GM23338 (cell line): Measurements from ENCODE around the gene RPL10. TPM values are rescaled to one million over a fixed set of nuclear protein-coding genes. Genes with fewer than 3 reads are reported as not detected.

Experiments used
- ATAC-seq: fragments of 200-7000 bp; cut with Tn5 transposase; 3 replicates; pipeline ENCODE4 v1.9.1; 2020
- DNase-seq: peaks from one replicate; pipeline ENCODE4 v3.0.0-alpha.2; 2015; ENCODE audit warnings: low spot score
- H2AFZ ChIP-seq: fragments of 200-600 bp; sonication (generic); 2 replicates; pipeline ENCODE4 v1.8.0; 2016; ENCODE audit warnings: antibody characterized with exemption, mild to moderate bottlenecking, moderate library complexity
- H3F3A ChIP-seq: fragments of 200-600 bp; sonication (generic); replicated peaks from 2 replicates; pipeline ENCODE4 v1.8.0; 2017; ENCODE audit warnings: antibody characterized with exemption, mixed run types, low read depth
- H3K27ac ChIP-seq: fragments of 200-600 bp; sonication (generic); 2 replicates; pipeline ENCODE4 v1.6.1; 2016; ENCODE audit warnings: low read depth
- H3K27me3 ChIP-seq: fragments of 200-600 bp; sonication (generic); 2 replicates; pipeline ENCODE4 v1.8.0; 2016; ENCODE audit warnings: mild to moderate bottlenecking, mixed run types, moderate library complexity; ENCODE audit not compliant: insufficient read depth
- H3K36me3 ChIP-seq: fragments of 200-600 bp; sonication (generic); 2 replicates; pipeline ENCODE4 v1.8.0; 2016; ENCODE audit warnings: mild to moderate bottlenecking; ENCODE audit not compliant: insufficient read depth
- H3K4me1 ChIP-seq: fragments of 200-600 bp; sonication (generic); 2 replicates; pipeline ENCODE4 v1.8.0; 2016; ENCODE audit warnings: mild to moderate bottlenecking, moderate library complexity; ENCODE audit not compliant: insufficient read depth
- H3K4me2 ChIP-seq: fragments of 200-600 bp; sonication (generic); 2 replicates; pipeline ENCODE4 v1.7.1; 2017; ENCODE audit warnings: mixed run types
- H3K4me3 ChIP-seq: fragments of 200-600 bp; sonication (generic); 2 replicates; pipeline ENCODE4 v1.6.1; 2016; ENCODE audit warnings: mixed run types
- H3K79me2 ChIP-seq: fragments of 200-600 bp; sonication (generic); replicated peaks from 2 replicates; pipeline ENCODE4 v1.8.0; 2017; ENCODE audit warnings: mild to moderate bottlenecking; ENCODE audit not compliant: insufficient read depth
- H3K9me2 ChIP-seq: fragments of 200-600 bp; sonication (generic); 2 replicates; pipeline ENCODE4 v1.8.0; 2017; ENCODE audit not compliant: insufficient read depth
- H4K20me1 ChIP-seq: fragments of 200-600 bp; sonication (generic); replicated peaks from 2 replicates; pipeline ENCODE4 v1.8.0; 2017; ENCODE audit warnings: mild to moderate bottlenecking; ENCODE audit not compliant: insufficient read depth
- H3K27ac Mint-ChIP-seq: 2 replicates; pipeline ENCODE4 v1.8.0; 2020; ENCODE audit warnings: inconsistent platforms, mild to moderate bottlenecking, moderate library complexity, mixed read lengths
- H3K27me3 Mint-ChIP-seq: 3 replicates; pipeline ENCODE4 v1.8.0; 2022; ENCODE audit warnings: low read depth, mild to moderate bottlenecking, moderate library complexity, mixed read lengths, inconsistent platforms; ENCODE audit not compliant: insufficient read depth, poor library complexity
- H3K36me3 Mint-ChIP-seq: 3 replicates; pipeline ENCODE4 v1.8.0; 2021; ENCODE audit warnings: low read depth, mild to moderate bottlenecking, inconsistent platforms, moderate library complexity, mixed read lengths
- H3K4me1 Mint-ChIP-seq: 3 replicates; pipeline ENCODE4 v1.8.0; 2020; ENCODE audit warnings: mild to moderate bottlenecking, inconsistent platforms, mixed read lengths
- H3K4me3 Mint-ChIP-seq: 3 replicates; pipeline ENCODE4 v1.8.0; 2021; ENCODE audit warnings: moderate library complexity, mild to moderate bottlenecking, inconsistent platforms, mixed read lengths
- H3K9me3 Mint-ChIP-seq: 3 replicates; pipeline ENCODE4 v1.8.0; 2020; ENCODE audit warnings: moderate library complexity, mild to moderate bottlenecking, inconsistent platforms, mixed read lengths
- CREB1 ChIP-seq: fragments of 250-450 bp; sonication (Bioruptor Pico); IDR thresholded peaks from 2 replicates; pipeline ENCODE4 v1.5.0; 2020; ENCODE audit warnings: low read depth, mild to moderate bottlenecking, moderate library complexity
- ETS1 ChIP-seq: IDR thresholded peaks from 2 replicates; pipeline ENCODE4 v1.6.1; 2016; ENCODE audit warnings: antibody characterized with exemption
- EZH2 ChIP-seq: fragments of 200-600 bp; sonication (generic); IDR thresholded peaks from one replicate; pipeline ENCODE4 v1.8.0; 2017; ENCODE audit warnings: antibody characterized with exemption, mild to moderate bottlenecking, low read depth; ENCODE audit not compliant: unreplicated experiment
- EZH2phosphoT487 ChIP-seq: fragments of 200-600 bp; sonication (generic); IDR thresholded peaks from one replicate; pipeline ENCODE4 v1.8.1; 2018; ENCODE audit warnings: antibody characterized with exemption; ENCODE audit not compliant: unreplicated experiment
- JUNB ChIP-seq: IDR thresholded peaks from one replicate; pipeline ENCODE4 v1.6.1; 2016; ENCODE audit warnings: antibody characterized with exemption; ENCODE audit not compliant: unreplicated experiment
- NANOG ChIP-seq: IDR thresholded peaks from 2 replicates; pipeline ENCODE4 v1.6.1; 2016; ENCODE audit warnings: antibody characterized with exemption, borderline replicate concordance
- POLR2AphosphoS5 ChIP-seq: IDR thresholded peaks from 2 replicates; pipeline ENCODE4 v1.6.1; 2016; ENCODE audit warnings: antibody characterized with exemption, low read depth
- REST ChIP-seq: IDR thresholded peaks from one replicate; pipeline ENCODE4 v1.6.1; 2018; ENCODE audit warnings: antibody characterized with exemption; ENCODE audit not compliant: unreplicated experiment
- STAT1 ChIP-seq: IDR thresholded peaks from one replicate; pipeline ENCODE4 v1.6.1; 2016; ENCODE audit warnings: antibody characterized with exemption; ENCODE audit not compliant: unreplicated experiment
- ZNF114 ChIP-seq: fragments of 250-450 bp; sonication (Bioruptor Pico); IDR thresholded peaks from 2 replicates; pipeline ENCODE4 v1.5.0; 2020; ENCODE audit warnings: mild to moderate bottlenecking, moderate library complexity
- ZNF331 ChIP-seq: fragments of 250-450 bp; sonication (Bioruptor Pico); IDR thresholded peaks from 2 replicates; pipeline ENCODE4 v1.5.0; 2020; ENCODE audit warnings: low read depth, mild to moderate bottlenecking, moderate library complexity
- polyA plus RNA-seq: library from polyadenylated mRNA; unstranded; fragments of >200 nt; fragmentation: Nextera tagmentation; extraction: Ambion mirVana; gene quantifications from 2 replicates; pipeline ENCODE4 v1.2.1, GENCODE V29; 2016
- total RNA-seq: library from RNA; depleted of rRNA; stranded (reverse); fragments of >200 nt; shearing (Covaris generic); gene quantifications from 2 replicates; pipeline ENCODE4 v1.2.3, GENCODE V29; 2014
- TF ChIP-seq, protein P1 (sequence below): fragments of 250-450 bp; sonication (Bioruptor Pico); IDR thresholded peaks from 2 replicates; pipeline ENCODE4 v1.5.0; 2020; ENCODE audit warnings: mild to moderate bottlenecking, moderate library complexity
- TF ChIP-seq, protein P2 (sequence below), 2 experiments: fragments of 200-600 bp in 1 of 2; sonication (generic) in 1 of 2; conservative IDR thresholded peaks; 2 replicates each; pipeline versions ENCODE4 v1.5.1 to v1.6.1; 2016 to 2017; ENCODE audit warnings: antibody characterized with exemption in 2 of 2, low read depth in 2 of 2, mild to moderate bottlenecking in 2 of 2, moderate library complexity in 1 of 2

The RPL10 gene
- total and polyA plus RNA-seq, 2 experiments from 2014 or later, result 1,696 to 4,929 TPM

DNA sequence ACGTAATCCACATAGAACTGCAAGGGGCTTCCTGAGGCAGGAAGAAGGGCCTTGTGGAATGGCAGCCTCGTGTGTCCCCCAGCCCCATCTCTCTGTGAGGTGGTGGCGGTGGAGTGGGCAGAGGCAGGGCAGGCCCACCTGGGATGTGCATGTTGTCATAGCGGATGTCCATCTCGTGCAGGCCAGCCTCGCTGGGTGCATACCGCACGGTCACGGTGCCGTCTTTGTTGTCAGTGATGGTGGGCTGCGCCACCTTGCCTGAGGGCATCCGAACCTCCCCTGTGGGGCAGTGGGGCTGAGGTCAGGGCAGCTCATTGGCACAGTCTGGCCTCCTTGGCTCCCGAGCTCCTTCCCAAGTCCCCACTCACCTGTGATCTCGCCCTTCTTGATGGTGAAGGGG lies 44.2 kb upstream of the RPL10 start:
- no peaks in the 10 kb centered on the region; the same call in 2 of the 3 replicates for H3K9me3 Mint-ChIP-seq
- no peak overlapping the region for H3K27ac Mint-ChIP-seq
- Histone ChIP-seq H3K27ac (no peak overlapping the region), H3K27me3 (no peaks in the 10 kb centered on the region), H4K20me1 (no peaks in the 10 kb centered on the region), H3K79me2 (no peaks in the 10 kb centered on the region), H3K4me2 (no peak overlapping the region), H3K9me2 (no peaks in the 10 kb centered on the region), H3F3A (peaks cover 6% of the 10 kb centered on the region), H3K4me1 (no peaks in the 10 kb centered on the region), H2AFZ (no peak overlapping the region), H3K4me3 (no peak overlapping the region), H3K36me3 (peaks cover 17% of the 10 kb centered on the region)
- peaks cover 77% of the 10 kb centered on the region for H3K36me3 Mint-ChIP-seq
- H3K4me3 Mint-ChIP-seq, result no peak overlapping the region
- DNase-seq (no peak), ATAC-seq (no peak)
- no peaks in the 10 kb centered on the region; the same call in 2 of the 3 replicates for H3K4me1 Mint-ChIP-seq
- H3K27me3 Mint-ChIP-seq, result peaks cover 3% of the 10 kb centered on the region
- TF ChIP-seq ZNF114 (CRISPR knock-in tag), result no peak
- no peak for TF ChIP-seq REST
- no peak for TF ChIP-seq JUNB
- no peak for TF ChIP-seq ZNF331
- TF ChIP-seq STAT1, result no peak
- TF ChIP-seq CREB1 (CRISPR knock-in tag), result no peak
- TF ChIP-seq EZH2, result no peak
- no peak for TF ChIP-seq NANOG
- TF ChIP-seq, protein P1, sequence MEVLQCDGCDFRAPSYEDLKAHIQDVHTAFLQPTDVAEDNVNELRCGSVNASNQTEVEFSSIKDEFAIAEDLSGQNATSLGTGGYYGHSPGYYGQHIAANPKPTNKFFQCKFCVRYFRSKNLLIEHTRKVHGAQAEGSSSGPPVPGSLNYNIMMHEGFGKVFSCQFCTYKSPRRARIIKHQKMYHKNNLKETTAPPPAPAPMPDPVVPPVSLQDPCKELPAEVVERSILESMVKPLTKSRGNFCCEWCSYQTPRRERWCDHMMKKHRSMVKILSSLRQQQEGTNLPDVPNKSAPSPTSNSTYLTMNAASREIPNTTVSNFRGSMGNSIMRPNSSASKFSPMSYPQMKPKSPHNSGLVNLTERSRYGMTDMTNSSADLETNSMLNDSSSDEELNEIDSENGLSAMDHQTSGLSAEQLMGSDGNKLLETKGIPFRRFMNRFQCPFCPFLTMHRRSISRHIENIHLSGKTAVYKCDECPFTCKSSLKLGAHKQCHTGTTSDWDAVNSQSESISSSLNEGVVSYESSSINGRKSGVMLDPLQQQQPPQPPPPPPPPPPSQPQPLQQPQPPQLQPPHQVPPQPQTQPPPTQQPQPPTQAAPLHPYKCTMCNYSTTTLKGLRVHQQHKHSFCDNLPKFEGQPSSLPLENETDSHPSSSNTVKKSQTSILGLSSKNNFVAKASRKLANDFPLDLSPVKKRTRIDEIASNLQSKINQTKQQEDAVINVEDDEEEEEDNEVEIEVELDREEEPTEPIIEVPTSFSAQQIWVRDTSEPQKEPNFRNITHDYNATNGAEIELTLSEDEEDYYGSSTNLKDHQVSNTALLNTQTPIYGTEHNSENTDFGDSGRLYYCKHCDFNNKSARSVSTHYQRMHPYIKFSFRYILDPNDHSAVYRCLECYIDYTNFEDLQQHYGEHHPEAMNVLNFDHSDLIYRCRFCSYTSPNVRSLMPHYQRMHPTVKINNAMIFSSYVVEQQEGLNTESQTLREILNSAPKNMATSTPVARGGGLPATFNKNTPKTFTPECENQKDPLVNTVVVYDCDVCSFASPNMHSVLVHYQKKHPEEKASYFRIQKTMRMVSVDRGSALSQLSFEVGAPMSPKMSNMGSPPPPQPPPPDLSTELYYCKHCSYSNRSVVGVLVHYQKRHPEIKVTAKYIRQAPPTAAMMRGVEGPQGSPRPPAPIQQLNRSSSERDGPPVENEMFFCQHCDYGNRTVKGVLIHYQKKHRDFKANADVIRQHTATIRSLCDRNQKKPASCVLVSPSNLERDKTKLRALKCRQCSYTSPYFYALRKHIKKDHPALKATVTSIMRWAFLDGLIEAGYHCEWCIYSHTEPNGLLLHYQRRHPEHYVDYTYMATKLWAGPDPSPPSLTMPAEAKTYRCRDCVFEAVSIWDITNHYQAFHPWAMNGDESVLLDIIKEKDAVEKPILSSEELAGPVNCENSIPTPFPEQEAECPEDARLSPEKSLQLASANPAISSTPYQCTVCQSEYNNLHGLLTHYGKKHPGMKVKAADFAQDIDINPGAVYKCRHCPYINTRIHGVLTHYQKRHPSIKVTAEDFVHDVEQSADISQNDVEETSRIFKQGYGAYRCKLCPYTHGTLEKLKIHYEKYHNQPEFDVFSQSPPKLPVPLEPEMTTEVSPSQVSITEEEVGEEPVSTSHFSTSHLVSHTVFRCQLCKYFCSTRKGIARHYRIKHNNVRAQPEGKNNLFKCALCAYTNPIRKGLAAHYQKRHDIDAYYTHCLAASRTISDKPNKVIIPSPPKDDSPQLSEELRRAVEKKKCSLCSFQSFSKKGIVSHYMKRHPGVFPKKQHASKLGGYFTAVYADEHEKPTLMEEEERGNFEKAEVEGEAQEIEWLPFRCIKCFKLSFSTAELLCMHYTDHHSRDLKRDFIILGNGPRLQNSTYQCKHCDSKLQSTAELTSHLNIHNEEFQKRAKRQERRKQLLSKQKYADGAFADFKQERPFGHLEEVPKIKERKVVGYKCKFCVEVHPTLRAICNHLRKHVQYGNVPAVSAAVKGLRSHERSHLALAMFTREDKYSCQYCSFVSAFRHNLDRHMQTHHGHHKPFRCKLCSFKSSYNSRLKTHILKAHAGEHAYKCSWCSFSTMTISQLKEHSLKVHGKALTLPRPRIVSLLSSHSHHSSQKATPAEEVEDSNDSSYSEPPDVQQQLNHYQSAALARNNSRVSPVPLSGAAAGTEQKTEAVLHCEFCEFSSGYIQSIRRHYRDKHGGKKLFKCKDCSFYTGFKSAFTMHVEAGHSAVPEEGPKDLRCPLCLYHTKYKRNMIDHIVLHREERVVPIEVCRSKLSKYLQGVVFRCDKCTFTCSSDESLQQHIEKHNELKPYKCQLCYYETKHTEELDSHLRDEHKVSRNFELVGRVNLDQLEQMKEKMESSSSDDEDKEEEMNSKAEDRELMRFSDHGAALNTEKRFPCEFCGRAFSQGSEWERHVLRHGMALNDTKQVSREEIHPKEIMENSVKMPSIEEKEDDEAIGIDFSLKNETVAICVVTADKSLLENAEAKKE (CRISPR knock-in tag), result no peak
- TF ChIP-seq ETS1, result no peak
- TF ChIP-seq, protein P2, sequence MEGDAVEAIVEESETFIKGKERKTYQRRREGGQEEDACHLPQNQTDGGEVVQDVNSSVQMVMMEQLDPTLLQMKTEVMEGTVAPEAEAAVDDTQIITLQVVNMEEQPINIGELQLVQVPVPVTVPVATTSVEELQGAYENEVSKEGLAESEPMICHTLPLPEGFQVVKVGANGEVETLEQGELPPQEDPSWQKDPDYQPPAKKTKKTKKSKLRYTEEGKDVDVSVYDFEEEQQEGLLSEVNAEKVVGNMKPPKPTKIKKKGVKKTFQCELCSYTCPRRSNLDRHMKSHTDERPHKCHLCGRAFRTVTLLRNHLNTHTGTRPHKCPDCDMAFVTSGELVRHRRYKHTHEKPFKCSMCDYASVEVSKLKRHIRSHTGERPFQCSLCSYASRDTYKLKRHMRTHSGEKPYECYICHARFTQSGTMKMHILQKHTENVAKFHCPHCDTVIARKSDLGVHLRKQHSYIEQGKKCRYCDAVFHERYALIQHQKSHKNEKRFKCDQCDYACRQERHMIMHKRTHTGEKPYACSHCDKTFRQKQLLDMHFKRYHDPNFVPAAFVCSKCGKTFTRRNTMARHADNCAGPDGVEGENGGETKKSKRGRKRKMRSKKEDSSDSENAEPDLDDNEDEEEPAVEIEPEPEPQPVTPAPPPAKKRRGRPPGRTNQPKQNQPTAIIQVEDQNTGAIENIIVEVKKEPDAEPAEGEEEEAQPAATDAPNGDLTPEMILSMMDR (conservative IDR thresholded peaks at IDR 0.05; ENCODE audit: low read depth in 2 of 2), result no peak
- TF ChIP-seq POLR2AphosphoS5, result no peak
- TF ChIP-seq EZH2phosphoT487, result no peak
